Measurements from ENCODE around the gene UNC119B.

GRCh38 chr12:120724720-120725119 is 14.5 kb downstream of the UNC119B start:
- no peak for TF ChIP-seq CTCF (IDR thresholded peaks at IDR 0.05)
- no peak for TF ChIP-seq EP300 (IDR thresholded peaks at IDR 0.05)
- TF ChIP-seq POLR2A (IDR thresholded peaks at IDR 0.05) = no peak

Data from tibial nerve (tissue), 4 donors.